GM18498 (cell line): ENCODE measurements around the gene CSF2RB.

Experiments used
- ATAC-seq: cut with Tn5 transposase; IDR thresholded peaks from one replicate; pipeline ENCODE4 v1.9.1; 2021; ENCODE audit warnings: mild to moderate bottlenecking, moderate library complexity; ENCODE audit not compliant: unreplicated experiment

The CSF2RB gene

GRCh38 chr22:36934418-36935312 is 21.2 kb downstream of the CSF2RB start:
- ATAC-seq, result no peak

GRCh38 chr22:36935313-36935610 is 21.8 kb downstream of the CSF2RB start:
- no peak for ATAC-seq

GRCh38 chr22:36935694-36936093 is 22.3 kb downstream of the CSF2RB start:
- ATAC-seq, result no peak

- ATAC-seq, result no peak
Observed at GRCh38 chr22:36936362-36937116, 23.1 kb downstream of the CSF2RB start.

- no peak for ATAC-seq
Observed at GRCh38 chr22:36937319-36938027, 24.0 kb downstream of the CSF2RB start.

- no peak for ATAC-seq
Observed at GRCh38 chr22:36938028-36938425, 24.6 kb downstream of the CSF2RB start.

- ATAC-seq, result no peak
Observed at GRCh38 chr22:36938886-36939285, 25.5 kb downstream of the CSF2RB start.

- no peak for ATAC-seq
Observed at GRCh38 chr22:36940676-36941075, 27.2 kb downstream of the CSF2RB start.

- ATAC-seq, result no peak
Observed at GRCh38 chr22:36942556-36942955, 29.1 kb downstream of the CSF2RB start.

GRCh38 chr22:36946421-36947158 is 33.2 kb downstream of the CSF2RB start:
- ATAC-seq, result no peak

GRCh38 chr22:36948273-36949225 is 35.1 kb downstream of the CSF2RB start:
- no peak for ATAC-seq

GRCh38 chr22:36950797-36951590 is 37.6 kb downstream of the CSF2RB start:
- ATAC-seq, result no peak

GRCh38 chr22:36951746-36952145 is 38.3 kb downstream of the CSF2RB start:
- ATAC-seq, result no peak

GRCh38 chr22:36953239-36954080 is 40.0 kb downstream of the CSF2RB start:
- no peak for ATAC-seq

GRCh38 chr22:36954251-36955014 is 41.0 kb downstream of the CSF2RB start:
- no peak for ATAC-seq

- no peak for ATAC-seq
Observed at GRCh38 chr22:36955691-36956090, 42.3 kb downstream of the CSF2RB start.

- no peak for ATAC-seq
Observed at GRCh38 chr22:36958366-36958765, 44.9 kb downstream of the CSF2RB start.
